A549 (cell line): ENCODE data around the gene GRIP2. TPM values are rescaled to one million over a fixed set of nuclear protein-coding genes. Genes with fewer than 3 reads are reported as not detected.

ENCODE experiments used
- ATAC-seq, 2 experiments: fragments of 200-7000 bp in 1 of 2; fragments of >200 bp in 1 of 2; cut with Nextera tagmentation in 1 of 2; cut with Tn5 transposase in 1 of 2; 3 replicates each; pipeline versions ENCODE4 v1.8.0 to v1.9.1; 2018 to 2020; ENCODE audit warnings: mild to moderate bottlenecking in 1 of 2, moderate library complexity in 1 of 2
- CTCF ChIA-PET: fragments of 300-600 bp; sonication (Branson Sonifier 250); formaldehyde crosslinking; extraction: SDS; loops from one replicate; lab custom pipeline; 2021; ENCODE audit warnings: antibody characterized with exemption, inconsistent platforms; lab: Yijun Ruan, JAX
- POLR2A ChIA-PET: fragments of 350-600 bp; formaldehyde crosslinking; extraction: SDS; loops from one replicate; lab custom pipeline; 2021; ENCODE audit warnings: antibody characterized with exemption, inconsistent platforms; lab: Yijun Ruan, JAX
- DNase-seq, 2 experiments: peaks; one replicate each; pipeline versions ENCODE4 v3.0.0 to v3.0.0-alpha.2; 2011 to 2016; ENCODE audit warnings: low read depth in 1 of 2, low spot score in 1 of 2
- FAIRE-seq: peaks from 2 replicates; lab custom pipeline; 2011; peaks lifted over from hg19 to GRCh38; lab: Jason Lieb, UNC
- H3K27ac ChIP-seq, 2 experiments: fragments of >200 bp; sonication (Bioruptor Twin); formaldehyde crosslinking; 3 replicates each; pipeline ENCODE4 v1.5.1; 2016 to 2017
- H3K4me1 ChIP-seq: fragments of >200 bp; sonication (Bioruptor Twin); formaldehyde crosslinking; 3 replicates; pipeline ENCODE4 v1.6.1; 2016
- H3K4me2 ChIP-seq: fragments of >200 bp; sonication (Bioruptor Twin); formaldehyde crosslinking; 3 replicates; pipeline ENCODE4 v1.6.1; 2016
- H3K4me3 ChIP-seq: fragments of >200 bp; sonication (Bioruptor Twin); formaldehyde crosslinking; 3 replicates; pipeline ENCODE4 v1.5.1; 2016
- H3K9me3 ChIP-seq: fragments of >200 bp; sonication (Bioruptor Twin); formaldehyde crosslinking; 3 replicates; pipeline ENCODE4 v1.6.1; 2016
- ATOH8 ChIP-seq: fragments of 250-450 bp; sonication (Bioruptor Pico); IDR thresholded peaks from 2 replicates; pipeline ENCODE4 v1.5.0; 2020; ENCODE audit warnings: low read depth, mild to moderate bottlenecking, moderate library complexity
- CHD4 ChIP-seq: fragments of 200-600 bp; sonication (generic); IDR thresholded peaks from 2 replicates; pipeline ENCODE4 v1.6.1; 2016; ENCODE audit warnings: antibody characterized with exemption, mild to moderate bottlenecking, borderline replicate concordance
- EP300 ChIP-seq, 2 experiments: fragments of >200 bp; sonication (Bioruptor Twin); formaldehyde crosslinking; IDR thresholded peaks; 2 replicates in 1 of 2; 3 replicates in 1 of 2; pipeline ENCODE4 v1.6.1; 2016 to 2017
- ESRRA ChIP-seq: fragments of 150-350 bp; IDR thresholded peaks from 2 replicates; pipeline ENCODE4 v1.6.1; 2014; ENCODE audit warnings: mild to moderate bottlenecking, low read length, borderline replicate concordance
- FOSB ChIP-seq: fragments of 250-450 bp; sonication (Bioruptor Pico); IDR thresholded peaks from 2 replicates; pipeline ENCODE4 v1.5.0; 2020; ENCODE audit warnings: mild to moderate bottlenecking, moderate library complexity
- FOSL2 ChIP-seq, 2 experiments: fragments of 450-650 bp in 1 of 2; fragments of >200 bp in 1 of 2; sonication (Bioruptor Twin) in 1 of 2; formaldehyde crosslinking; IDR thresholded peaks; 2 replicates each; pipeline versions ENCODE4 v1.5.0 to v1.6.1; 2016 to 2020; ENCODE audit warnings: mild to moderate bottlenecking in 1 of 2, moderate library complexity in 1 of 2
- HES2 ChIP-seq: fragments of >200 bp; sonication (Bioruptor Twin); formaldehyde crosslinking; IDR thresholded peaks from 2 replicates; pipeline ENCODE4 v1.6.1; 2016
- HMGXB4 ChIP-seq: fragments of 250-450 bp; sonication (Bioruptor Pico); IDR thresholded peaks from 2 replicates; pipeline ENCODE4 v1.5.0; 2021; ENCODE audit warnings: mild to moderate bottlenecking, moderate library complexity, borderline replicate concordance
- HOXA7 ChIP-seq: fragments of 250-450 bp; sonication (Bioruptor Pico); IDR thresholded peaks from 2 replicates; pipeline ENCODE4 v1.5.0; 2020; ENCODE audit warnings: mild to moderate bottlenecking, moderate library complexity
- JUN ChIP-seq, 2 experiments: fragments of >200 bp; sonication (Bioruptor Twin); formaldehyde crosslinking; IDR thresholded peaks; 2 replicates in 1 of 2; 3 replicates in 1 of 2; pipeline ENCODE4 v1.6.1; 2016 to 2017
- JUNB ChIP-seq: fragments of >200 bp; sonication (Bioruptor Twin); formaldehyde crosslinking; IDR thresholded peaks from 2 replicates; pipeline ENCODE4 v1.6.1; 2016
- MAFK ChIP-seq: fragments of 450-650 bp; IDR thresholded peaks from 2 replicates; pipeline ENCODE4 v1.6.1; 2014; ENCODE audit not compliant: partially characterized antibody
- MAX ChIP-seq: IDR thresholded peaks from 2 replicates; pipeline ENCODE4 v1.6.1; 2012
- MAZ ChIP-seq: fragments of 150-350 bp; IDR thresholded peaks from 2 replicates; pipeline ENCODE4 v1.6.1; 2014; ENCODE audit warnings: antibody characterized with exemption, low read depth, low read length, borderline replicate concordance
- MYC ChIP-seq: IDR thresholded peaks from 2 replicates; pipeline ENCODE4 v1.6.1; 2012; ENCODE audit warnings: mild to moderate bottlenecking, inconsistent platforms, low read length, improper control_type of control experiment, borderline replicate concordance
- PBX3 ChIP-seq: IDR thresholded peaks from 2 replicates; pipeline ENCODE4 v1.6.1; 2012
- RCOR1 ChIP-seq: fragments of 150-350 bp; IDR thresholded peaks from 2 replicates; pipeline ENCODE4 v1.6.1; 2014; ENCODE audit warnings: antibody characterized with exemption, low read length, low read depth
- SMC3 ChIP-seq: fragments of >200 bp; sonication (Bioruptor Twin); formaldehyde crosslinking; IDR thresholded peaks from 3 replicates; pipeline ENCODE4 v1.6.1; 2018; ENCODE audit warnings: inconsistent platforms
- SREBF2 ChIP-seq: fragments of 450-650 bp; IDR thresholded peaks from 2 replicates; pipeline ENCODE4 v1.6.1; 2014; ENCODE audit warnings: mild to moderate bottlenecking, moderate library complexity
- ZNF302 ChIP-seq: fragments of 250-450 bp; sonication (Bioruptor Pico); IDR thresholded peaks from 2 replicates; pipeline ENCODE4 v1.9.0; 2021; ENCODE audit warnings: inconsistent platforms, mild to moderate bottlenecking, moderate library complexity
- WGBS: methylation state at CpG from one replicate; pipeline ENCODE4 v1.1.6; 2017; ENCODE audit errors: missing lambda C conversion rate; 5-methylcytosine and 5-hydroxymethylcytosine counted together
- polyA plus RNA-seq, 4 experiments: library from polyadenylated mRNA; depleted of rRNA in 3 of 4; stranded (reverse); fragments of >200 nt; fragmentation: RNase III in 1 of 4; extraction: RNeasy Plus Mini Kit Qiagen cat#74134 plus additional on column Dnase treatment in 1 of 4; gene quantifications; 2 replicates in 3 of 4; 3 replicates in 1 of 4; pipeline ENCODE4 v1.2.3, GENCODE V29; 2011 to 2017

Gene GRIP2
- polyA plus RNA-seq, 2 of the 4 experiments (the other 2 are of a cell fraction), result 0.56 to 1.6 TPM

GRCh38 chr3:14451844-14452739, 88.0 kb downstream of the GRIP2 start (continued):
- TF ChIP-seq RCOR1, result no peak
- peak; percentile 86 for TF ChIP-seq ESRRA
- TF ChIP-seq ATOH8 (CRISPR knock-in tag), result no peak
- TF ChIP-seq MAZ, result no peak
- no peak for TF ChIP-seq PBX3
- TF ChIP-seq HES2, result no peak
- TF ChIP-seq HOXA7 (CRISPR knock-in tag), result no peak
- peak; percentile 84 for TF ChIP-seq FOSL2 (IDR thresholded peaks at IDR 0.05)
- TF ChIP-seq FOSL2 (CRISPR knock-in tag; IDR thresholded peaks at IDR 0.05), result peak; percentile 90
- TF ChIP-seq JUNB, result peak; percentile 77
- peak; percentile 37; the same call in 1 of the 2 replicates for TF ChIP-seq MYC
- peak in 1 of 2 experiments; percentile 61; a peak in 1 of 5 replicates for TF ChIP-seq JUN (IDR thresholded peaks at IDR 0.05)
- 0 out of 3 replicates have a peak, but pooled peaks have one; percentile 10 for TF ChIP-seq SMC3
- no peak for TF ChIP-seq FOSB (CRISPR knock-in tag)
- TF ChIP-seq HMGXB4, result no peak
- peak; percentile 58 to 70; a peak in 2 of 5 replicates for TF ChIP-seq EP300 (IDR thresholded peaks at IDR 0.05)
- TF ChIP-seq CHD4, result no peak
- peak; percentile 95 for TF ChIP-seq MAX
- no peak for TF ChIP-seq ZNF302 (CRISPR knock-in tag)
- no peak for TF ChIP-seq SREBF2

- Histone ChIP-seq H3K27ac (peak overlapping the region; percentile 90 to 97), H3K4me2 (no peak overlapping the region; the same call in 2 of the 3 replicates), H3K4me1 (peaks cover 50% of the 10 kb centered on the region), H3K9me3 (0 out of 3 replicates have a peak, but pooled peaks cover 4% of the 10 kb centered on the region), H3K4me3 (no peak overlapping the region)
- FAIRE-seq (no peak), DNase-seq (no peak), ATAC-seq (no peak)
- ChIA-PET CTCF (interaction anchor here (1.2 to 2.6 kb wide), 6 partner anchors 10 to 191 kb away, joined by 4 to 16 read pairs (median 4); no protein-coding TSS in a partner anchor), POLR2A (no interaction called here)
- WGBS, result 93% methylated on average over 5 of the region's 5 CpGs
- no peak for TF ChIP-seq PBX3
- peak; percentile 71 for TF ChIP-seq MAFK
Observed at GRCh38 chr3:14450922-14451606, 89.1 kb downstream of the GRIP2 start.
